A549 (cell line): ENCODE data around the gene TEX53. TPM values are rescaled to one million over a fixed set of nuclear protein-coding genes. Genes with fewer than 3 reads are reported as not detected.
A peak's percentile ranks its signal among the peaks of the same experiment; 100 is the strongest.

ENCODE experiments used
- ATAC-seq, 2 experiments: fragments of 200-7000 bp in 1 of 2; fragments of >200 bp in 1 of 2; cut with Nextera tagmentation in 1 of 2; cut with Tn5 transposase in 1 of 2; 3 replicates each; pipeline versions ENCODE4 v1.8.0 to v1.9.1; 2018 to 2020; ENCODE audit warnings: mild to moderate bottlenecking in 1 of 2, moderate library complexity in 1 of 2
- CTCF ChIA-PET: fragments of 300-600 bp; sonication (Branson Sonifier 250); formaldehyde crosslinking; extraction: SDS; loops from one replicate; lab custom pipeline; 2021; ENCODE audit warnings: antibody characterized with exemption, inconsistent platforms; lab: Yijun Ruan, JAX
- POLR2A ChIA-PET: fragments of 350-600 bp; formaldehyde crosslinking; extraction: SDS; loops from one replicate; lab custom pipeline; 2021; ENCODE audit warnings: antibody characterized with exemption, inconsistent platforms; lab: Yijun Ruan, JAX
- DNase-seq, 2 experiments: peaks; one replicate each; pipeline versions ENCODE4 v3.0.0 to v3.0.0-alpha.2; 2011 to 2016; ENCODE audit warnings: low read depth in 1 of 2, low spot score in 1 of 2
- FAIRE-seq: peaks from 2 replicates; lab custom pipeline; 2011; peaks lifted over from hg19 to GRCh38; lab: Jason Lieb, UNC
- H3K27ac ChIP-seq, 2 experiments: fragments of >200 bp; sonication (Bioruptor Twin); formaldehyde crosslinking; 3 replicates each; pipeline ENCODE4 v1.5.1; 2016 to 2017
- H3K4me1 ChIP-seq: fragments of >200 bp; sonication (Bioruptor Twin); formaldehyde crosslinking; 3 replicates; pipeline ENCODE4 v1.6.1; 2016
- H3K4me2 ChIP-seq: fragments of >200 bp; sonication (Bioruptor Twin); formaldehyde crosslinking; 3 replicates; pipeline ENCODE4 v1.6.1; 2016
- H3K4me3 ChIP-seq: fragments of >200 bp; sonication (Bioruptor Twin); formaldehyde crosslinking; 3 replicates; pipeline ENCODE4 v1.5.1; 2016
- H3K9me3 ChIP-seq: fragments of >200 bp; sonication (Bioruptor Twin); formaldehyde crosslinking; 3 replicates; pipeline ENCODE4 v1.6.1; 2016
- EP300 ChIP-seq, 2 experiments: fragments of >200 bp; sonication (Bioruptor Twin); formaldehyde crosslinking; IDR thresholded peaks; 2 replicates in 1 of 2; 3 replicates in 1 of 2; pipeline ENCODE4 v1.6.1; 2016 to 2017
- FOSL2 ChIP-seq, 2 experiments: fragments of 450-650 bp in 1 of 2; fragments of >200 bp in 1 of 2; sonication (Bioruptor Twin) in 1 of 2; formaldehyde crosslinking; IDR thresholded peaks; 2 replicates each; pipeline versions ENCODE4 v1.5.0 to v1.6.1; 2016 to 2020; ENCODE audit warnings: mild to moderate bottlenecking in 1 of 2, moderate library complexity in 1 of 2
- GATA3 ChIP-seq: IDR thresholded peaks from 2 replicates; pipeline ENCODE4 v1.6.1; 2012; ENCODE audit warnings: borderline replicate concordance
- HDAC2 ChIP-seq: fragments of 200-600 bp; sonication (generic); IDR thresholded peaks from 2 replicates; pipeline ENCODE4 v1.6.1; 2016
- HOXB13 ChIP-seq: fragments of 250-450 bp; sonication (Bioruptor Pico); IDR thresholded peaks from 2 replicates; pipeline ENCODE4 v1.5.0; 2020; ENCODE audit warnings: low read depth, mild to moderate bottlenecking, moderate library complexity
- HOXB5 ChIP-seq: fragments of 250-450 bp; sonication (Bioruptor Pico); IDR thresholded peaks from 2 replicates; pipeline ENCODE4 v1.5.0; 2020; ENCODE audit warnings: mild to moderate bottlenecking, moderate library complexity
- JUN ChIP-seq, 2 experiments: fragments of >200 bp; sonication (Bioruptor Twin); formaldehyde crosslinking; IDR thresholded peaks; 2 replicates in 1 of 2; 3 replicates in 1 of 2; pipeline ENCODE4 v1.6.1; 2016 to 2017
- MAFK ChIP-seq: fragments of 450-650 bp; IDR thresholded peaks from 2 replicates; pipeline ENCODE4 v1.6.1; 2014; ENCODE audit not compliant: partially characterized antibody
- NPAS2 ChIP-seq: fragments of 250-450 bp; sonication (Bioruptor Pico); IDR thresholded peaks from 2 replicates; pipeline ENCODE4 v1.8.0; 2022; ENCODE audit warnings: mild to moderate bottlenecking, moderate library complexity, borderline replicate concordance
- POLR2A ChIP-seq: IDR thresholded peaks from 2 replicates; pipeline ENCODE4 v1.6.1; 2012; ENCODE audit warnings: mild to moderate bottlenecking, low read length
- RAD21 ChIP-seq, 2 experiments: fragments of >200 bp in 1 of 2; sonication (Bioruptor Twin) in 1 of 2; formaldehyde crosslinking in 1 of 2; IDR thresholded peaks in 1 of 2; conservative IDR thresholded peaks in 1 of 2; 2 replicates in 1 of 2; 3 replicates in 1 of 2; pipeline ENCODE4 v1.6.1; 2012 to 2018; ENCODE audit warnings: inconsistent platforms in 1 of 2
- RARB ChIP-seq: fragments of 250-450 bp; sonication (Bioruptor Pico); IDR thresholded peaks from 2 replicates; pipeline ENCODE4 v1.8.0; 2021; ENCODE audit warnings: mild to moderate bottlenecking, moderate library complexity
- SMC3 ChIP-seq: fragments of >200 bp; sonication (Bioruptor Twin); formaldehyde crosslinking; IDR thresholded peaks from 3 replicates; pipeline ENCODE4 v1.6.1; 2018; ENCODE audit warnings: inconsistent platforms
- TFCP2L1 ChIP-seq: fragments of 250-450 bp; sonication (Bioruptor Pico); IDR thresholded peaks from 2 replicates; pipeline ENCODE4 v1.5.0; 2021; ENCODE audit warnings: mild to moderate bottlenecking
- TP53 ChIP-seq: fragments of 250-450 bp; sonication (Bioruptor Pico); IDR thresholded peaks from 2 replicates; pipeline ENCODE4 v1.5.0; 2021; ENCODE audit warnings: mild to moderate bottlenecking, moderate library complexity
- ZNF302 ChIP-seq: fragments of 250-450 bp; sonication (Bioruptor Pico); IDR thresholded peaks from 2 replicates; pipeline ENCODE4 v1.9.0; 2021; ENCODE audit warnings: inconsistent platforms, mild to moderate bottlenecking, moderate library complexity
- WGBS: methylation state at CpG from one replicate; pipeline ENCODE4 v1.1.6; 2017; ENCODE audit errors: missing lambda C conversion rate; 5-methylcytosine and 5-hydroxymethylcytosine counted together
- polyA plus RNA-seq, 4 experiments: library from polyadenylated mRNA; depleted of rRNA in 3 of 4; stranded (reverse); fragments of >200 nt; fragmentation: RNase III in 1 of 4; extraction: RNeasy Plus Mini Kit Qiagen cat#74134 plus additional on column Dnase treatment in 1 of 4; gene quantifications; 2 replicates in 3 of 4; 3 replicates in 1 of 4; pipeline ENCODE4 v1.2.3, GENCODE V29; 2011 to 2017
- TF ChIP-seq, protein P1 (sequence below): fragments of 250-450 bp; sonication (Bioruptor Pico); IDR thresholded peaks from 2 replicates; pipeline ENCODE4 v1.5.0; 2020; ENCODE audit warnings: low read depth, mild to moderate bottlenecking, moderate library complexity
- TF ChIP-seq, protein P2 (sequence below): fragments of 200-600 bp; sonication (generic); IDR thresholded peaks from 2 replicates; pipeline ENCODE4 v1.6.1; 2016; ENCODE audit warnings: antibody characterized with exemption, mild to moderate bottlenecking, moderate library complexity
- TF ChIP-seq, protein P3 (sequence below): fragments of 450-650 bp; IDR thresholded peaks from 2 replicates; pipeline ENCODE4 v1.6.1; 2014; ENCODE audit warnings: antibody characterized with exemption
- TF ChIP-seq, protein P4 (sequence below): fragments of >200 bp; sonication (Bioruptor Twin); formaldehyde crosslinking; IDR thresholded peaks from 3 replicates; pipeline ENCODE4 v1.6.1; 2016
- TF ChIP-seq, protein P5 (sequence below): fragments of 150-350 bp; IDR thresholded peaks from 2 replicates; pipeline ENCODE4 v1.6.1; 2014; ENCODE audit warnings: low read depth, mild to moderate bottlenecking, low read length
- TF ChIP-seq, protein P6 (sequence below): IDR thresholded peaks from 2 replicates; pipeline ENCODE4 v1.6.1; 2012

The TEX53 gene
- polyA plus RNA-seq, 2 of the 4 experiments (the other 2 are of a cell fraction), result not detected

DNA sequence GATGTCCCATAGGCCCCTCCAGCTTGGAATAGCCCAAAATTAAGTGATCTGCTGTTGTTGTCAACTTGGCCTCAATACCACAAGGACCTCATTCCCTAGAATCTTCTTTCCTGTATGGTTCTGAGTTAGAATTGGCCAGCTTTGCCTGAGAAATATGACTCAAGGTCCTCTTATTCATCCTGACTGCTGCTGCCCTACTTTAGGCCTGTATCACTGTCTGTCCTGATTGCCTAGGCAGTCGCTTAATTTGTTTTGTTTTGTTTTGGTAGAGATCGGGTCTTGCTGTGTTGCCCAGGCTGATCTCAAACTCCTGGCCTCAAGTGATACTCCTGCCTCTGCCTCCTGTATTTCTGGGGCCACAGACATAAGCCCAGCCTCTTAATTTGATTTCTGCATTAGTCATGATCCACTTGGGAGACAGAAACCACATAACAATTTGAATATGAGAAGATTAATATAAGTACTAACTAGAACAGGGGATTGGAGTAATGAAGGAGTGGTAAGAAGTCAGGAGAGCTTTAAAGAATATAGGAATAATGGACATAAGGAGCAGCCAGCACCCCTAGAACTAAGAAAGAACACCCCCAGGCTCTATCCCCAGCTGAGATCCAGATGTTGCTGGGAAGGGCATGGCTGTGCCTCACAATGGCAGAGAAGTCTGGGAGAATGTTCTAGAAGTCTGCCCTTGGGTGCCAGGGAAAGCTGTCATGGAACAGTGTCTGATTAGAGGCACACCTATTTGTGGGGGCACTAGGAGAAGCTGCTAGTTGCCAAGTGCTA is 4.6 kb downstream of the TEX53 start:
- no peak overlapping the region for H3K4me3 ChIP-seq
- no peak for TF ChIP-seq HDAC2
- TF ChIP-seq, protein P1, sequence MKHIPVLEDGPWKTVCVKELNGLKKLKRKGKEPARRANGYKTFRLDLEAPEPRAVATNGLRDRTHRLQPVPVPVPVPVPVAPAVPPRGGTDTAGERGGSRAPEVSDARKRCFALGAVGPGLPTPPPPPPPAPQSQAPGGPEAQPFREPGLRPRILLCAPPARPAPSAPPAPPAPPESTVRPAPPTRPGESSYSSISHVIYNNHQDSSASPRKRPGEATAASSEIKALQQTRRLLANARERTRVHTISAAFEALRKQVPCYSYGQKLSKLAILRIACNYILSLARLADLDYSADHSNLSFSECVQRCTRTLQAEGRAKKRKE, result no peak
- no peak for TF ChIP-seq SMC3
- TF ChIP-seq, protein P2, sequence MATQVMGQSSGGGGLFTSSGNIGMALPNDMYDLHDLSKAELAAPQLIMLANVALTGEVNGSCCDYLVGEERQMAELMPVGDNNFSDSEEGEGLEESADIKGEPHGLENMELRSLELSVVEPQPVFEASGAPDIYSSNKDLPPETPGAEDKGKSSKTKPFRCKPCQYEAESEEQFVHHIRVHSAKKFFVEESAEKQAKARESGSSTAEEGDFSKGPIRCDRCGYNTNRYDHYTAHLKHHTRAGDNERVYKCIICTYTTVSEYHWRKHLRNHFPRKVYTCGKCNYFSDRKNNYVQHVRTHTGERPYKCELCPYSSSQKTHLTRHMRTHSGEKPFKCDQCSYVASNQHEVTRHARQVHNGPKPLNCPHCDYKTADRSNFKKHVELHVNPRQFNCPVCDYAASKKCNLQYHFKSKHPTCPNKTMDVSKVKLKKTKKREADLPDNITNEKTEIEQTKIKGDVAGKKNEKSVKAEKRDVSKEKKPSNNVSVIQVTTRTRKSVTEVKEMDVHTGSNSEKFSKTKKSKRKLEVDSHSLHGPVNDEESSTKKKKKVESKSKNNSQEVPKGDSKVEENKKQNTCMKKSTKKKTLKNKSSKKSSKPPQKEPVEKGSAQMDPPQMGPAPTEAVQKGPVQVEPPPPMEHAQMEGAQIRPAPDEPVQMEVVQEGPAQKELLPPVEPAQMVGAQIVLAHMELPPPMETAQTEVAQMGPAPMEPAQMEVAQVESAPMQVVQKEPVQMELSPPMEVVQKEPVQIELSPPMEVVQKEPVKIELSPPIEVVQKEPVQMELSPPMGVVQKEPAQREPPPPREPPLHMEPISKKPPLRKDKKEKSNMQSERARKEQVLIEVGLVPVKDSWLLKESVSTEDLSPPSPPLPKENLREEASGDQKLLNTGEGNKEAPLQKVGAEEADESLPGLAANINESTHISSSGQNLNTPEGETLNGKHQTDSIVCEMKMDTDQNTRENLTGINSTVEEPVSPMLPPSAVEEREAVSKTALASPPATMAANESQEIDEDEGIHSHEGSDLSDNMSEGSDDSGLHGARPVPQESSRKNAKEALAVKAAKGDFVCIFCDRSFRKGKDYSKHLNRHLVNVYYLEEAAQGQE, result no peak
- TF ChIP-seq, protein P3, sequence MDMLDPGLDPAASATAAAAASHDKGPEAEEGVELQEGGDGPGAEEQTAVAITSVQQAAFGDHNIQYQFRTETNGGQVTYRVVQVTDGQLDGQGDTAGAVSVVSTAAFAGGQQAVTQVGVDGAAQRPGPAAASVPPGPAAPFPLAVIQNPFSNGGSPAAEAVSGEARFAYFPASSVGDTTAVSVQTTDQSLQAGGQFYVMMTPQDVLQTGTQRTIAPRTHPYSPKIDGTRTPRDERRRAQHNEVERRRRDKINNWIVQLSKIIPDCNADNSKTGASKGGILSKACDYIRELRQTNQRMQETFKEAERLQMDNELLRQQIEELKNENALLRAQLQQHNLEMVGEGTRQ, result no peak
- TF ChIP-seq HOXB5 (CRISPR knock-in tag), result no peak
- TF ChIP-seq, protein P4, sequence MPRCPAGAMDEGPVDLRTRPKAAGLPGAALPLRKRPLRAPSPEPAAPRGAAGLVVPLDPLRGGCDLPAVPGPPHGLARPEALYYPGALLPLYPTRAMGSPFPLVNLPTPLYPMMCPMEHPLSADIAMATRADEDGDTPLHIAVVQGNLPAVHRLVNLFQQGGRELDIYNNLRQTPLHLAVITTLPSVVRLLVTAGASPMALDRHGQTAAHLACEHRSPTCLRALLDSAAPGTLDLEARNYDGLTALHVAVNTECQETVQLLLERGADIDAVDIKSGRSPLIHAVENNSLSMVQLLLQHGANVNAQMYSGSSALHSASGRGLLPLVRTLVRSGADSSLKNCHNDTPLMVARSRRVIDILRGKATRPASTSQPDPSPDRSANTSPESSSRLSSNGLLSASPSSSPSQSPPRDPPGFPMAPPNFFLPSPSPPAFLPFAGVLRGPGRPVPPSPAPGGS, result no peak
- no peak for TF ChIP-seq NPAS2
- WGBS, result 87% methylated on average over 2 of the region's 2 CpGs
- no peak overlapping the region for H3K4me2 ChIP-seq
- ATAC-seq (peak; percentile 41 to 62; a peak in 3 of 6 replicates), DNase-seq (no peak), FAIRE-seq (no peak)
- H3K27ac ChIP-seq, result peak overlapping the region in 1 of 2 experiments; percentile 43; a peak in 2 of 6 replicates
- POLR2A ChIA-PET, result interaction anchor here (0.7 to 1.6 kb wide), 5 partner anchors 63 to 257 kb away, joined by 3 to 6 read pairs (median 3); partner anchors contain the start of gene ATP6V1G1
- H3K9me3 ChIP-seq, result no peaks in the 10 kb centered on the region
- 0 out of 3 replicates have a peak, but pooled peaks cover 3% of the 10 kb centered on the region for H3K4me1 ChIP-seq
- CTCF ChIA-PET, result interaction anchor here (0.6 to 16.9 kb wide), 72 partner anchors 9 to 401 kb away, joined by 3 to 259 read pairs (median 6); partner anchors contain the start of gene ATP6V1G1

DNA sequence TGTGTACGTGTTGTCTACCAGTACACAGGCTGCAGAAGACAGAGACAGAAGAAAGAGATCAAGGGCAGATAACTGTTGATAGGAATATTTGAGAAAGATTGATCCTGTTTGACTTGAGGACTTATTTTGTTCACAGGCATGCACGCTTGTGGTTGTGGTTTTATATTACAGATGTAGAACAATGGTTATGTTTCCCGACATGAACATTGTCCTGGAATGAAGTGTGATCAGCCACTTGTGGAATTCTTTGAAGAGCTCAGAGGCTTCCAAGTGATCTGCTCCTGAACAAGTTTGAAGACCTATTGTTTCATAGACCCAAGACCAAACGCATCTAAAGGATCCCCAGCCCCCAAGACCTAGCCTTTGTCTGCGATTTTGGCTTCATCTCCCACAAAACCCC is 13.7 kb downstream of the TEX53 start:
- POLR2A ChIA-PET, result no interaction called here
- H3K27ac ChIP-seq, result no peak overlapping the region
- no peak for ATAC-seq
- CTCF ChIA-PET, result interaction anchor here (1.0 to 3.7 kb wide), 6 partner anchors 8 to 239 kb away, joined by 3 to 22 read pairs (median 6); no protein-coding TSS in a partner anchor
- no peak overlapping the region for H3K4me2 ChIP-seq
- no peaks in the 10 kb centered on the region for H3K9me3 ChIP-seq
- DNase-seq, result no peak
- no peaks in the 10 kb centered on the region for H3K4me1 ChIP-seq
- no peak for FAIRE-seq
- H3K4me3 ChIP-seq, result no peak overlapping the region
- WGBS, result 90% methylated on average over 5 of the region's 5 CpGs
- TF ChIP-seq POLR2A (no peak), GATA3 (no peak), TP53 (CRISPR knock-in tag) (no peak), ZNF302 (CRISPR knock-in tag) (no peak), TFCP2L1 (CRISPR knock-in tag) (no peak), EP300 (IDR thresholded peaks at IDR 0.05) (no peak), MAFK (no peak), JUN (IDR thresholded peaks at IDR 0.05) (no peak), HOXB13 (CRISPR knock-in tag) (no peak), SMC3 (no peak), RARB (CRISPR knock-in tag) (no peak), RAD21 (conservative IDR thresholded peaks at IDR 0.05 in 1 of 2, IDR thresholded peaks at IDR 0.05 in 1 of 2) (no peak), FOSL2 (IDR thresholded peaks at IDR 0.05) (no peak), FOSL2 (CRISPR knock-in tag; IDR thresholded peaks at IDR 0.05) (no peak)
- TF ChIP-seq, protein P5, sequence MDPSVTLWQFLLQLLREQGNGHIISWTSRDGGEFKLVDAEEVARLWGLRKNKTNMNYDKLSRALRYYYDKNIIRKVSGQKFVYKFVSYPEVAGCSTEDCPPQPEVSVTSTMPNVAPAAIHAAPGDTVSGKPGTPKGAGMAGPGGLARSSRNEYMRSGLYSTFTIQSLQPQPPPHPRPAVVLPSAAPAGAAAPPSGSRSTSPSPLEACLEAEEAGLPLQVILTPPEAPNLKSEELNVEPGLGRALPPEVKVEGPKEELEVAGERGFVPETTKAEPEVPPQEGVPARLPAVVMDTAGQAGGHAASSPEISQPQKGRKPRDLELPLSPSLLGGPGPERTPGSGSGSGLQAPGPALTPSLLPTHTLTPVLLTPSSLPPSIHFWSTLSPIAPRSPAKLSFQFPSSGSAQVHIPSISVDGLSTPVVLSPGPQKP, result no peak
- TF ChIP-seq, protein P2, result no peak
- TF ChIP-seq, protein P6, sequence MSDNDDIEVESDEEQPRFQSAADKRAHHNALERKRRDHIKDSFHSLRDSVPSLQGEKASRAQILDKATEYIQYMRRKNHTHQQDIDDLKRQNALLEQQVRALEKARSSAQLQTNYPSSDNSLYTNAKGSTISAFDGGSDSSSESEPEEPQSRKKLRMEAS, result no peak
